Activated naive CD8-positive, alpha-beta T cell treated with anti-CD3 and anti-CD28 coated beads for 36 hours (primary cell): Measurements from ENCODE around the gene BAAT. TPM values are rescaled to one million over a fixed set of nuclear protein-coding genes. Genes with fewer than 3 reads are reported as not detected.
"Not testable (repeated sequence)": the region's sequence is repeated elsewhere in the genome, so short reads cannot be mapped to it uniquely, and the experiment has no call there.

ENCODE experiments used
- DNase-seq: peaks from one replicate; pipeline ENCODE4 v3.0.0; 2021
- H3K27ac Mint-ChIP-seq: one replicate; pipeline ENCODE4 v1.8.0; 2022; ENCODE audit warnings: mild to moderate bottlenecking, moderate library complexity, mixed read lengths
- H3K27me3 Mint-ChIP-seq: one replicate; pipeline ENCODE4 v1.8.0; 2022; ENCODE audit warnings: mild to moderate bottlenecking, mixed read lengths
- H3K36me3 Mint-ChIP-seq: one replicate; pipeline ENCODE4 v1.8.0; 2021; ENCODE audit warnings: mild to moderate bottlenecking, mixed read lengths
- H3K4me1 Mint-ChIP-seq: one replicate; pipeline ENCODE4 v1.8.0; 2021; ENCODE audit warnings: mixed read lengths
- H3K4me3 Mint-ChIP-seq: one replicate; pipeline ENCODE4 v1.8.0; 2022; ENCODE audit warnings: mild to moderate bottlenecking, moderate library complexity, mixed read lengths
- H3K9me3 Mint-ChIP-seq: one replicate; pipeline ENCODE4 v1.8.0; 2022; ENCODE audit warnings: mixed read lengths
- total RNA-seq, 2 experiments: library from RNA; stranded (reverse); gene quantifications; one replicate each; pipeline ENCODE4 v1.2.3, GENCODE V29; 2021

BAAT gene
- total RNA-seq = under 1 TPM; 0.06 to 0.10 TPM

DNA sequence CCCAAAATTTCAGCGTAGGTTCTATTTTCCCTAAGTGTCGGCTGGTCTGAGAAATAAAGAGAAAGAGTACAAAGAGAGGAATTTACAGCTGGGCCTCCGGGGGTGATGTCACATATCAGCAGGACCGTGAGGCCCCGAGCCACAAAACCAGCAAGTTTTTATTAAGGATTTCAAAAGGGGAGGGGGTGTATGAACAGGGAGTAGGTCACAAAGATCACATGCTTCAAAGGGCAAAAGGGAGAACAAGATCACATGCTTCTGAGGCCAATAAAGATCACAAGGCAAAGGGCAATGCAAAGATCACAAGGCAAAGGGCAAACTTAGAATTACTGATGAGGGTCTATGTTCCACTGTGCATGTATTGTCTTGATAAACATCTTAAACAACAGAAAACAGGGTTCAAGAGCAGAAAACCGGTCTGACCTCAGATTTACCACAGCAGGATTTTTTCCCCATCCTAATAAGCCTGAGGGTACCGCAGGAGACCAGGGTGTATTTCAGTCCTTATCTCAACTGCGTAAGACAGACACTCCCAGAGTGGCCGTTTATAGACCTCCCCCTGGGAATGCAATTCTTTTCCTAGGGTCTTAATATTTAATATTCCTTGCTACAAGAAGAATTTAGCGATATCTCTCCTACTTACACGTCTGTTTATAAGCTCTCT lies at the start of gene BAAT:
Gene BAAT, minus strand, starts transcription at position 134 of the 664 bp plus-strand sequence. CDS start 13,602 bp downstream, outside the sequence.
- peaks cover 34% of the 10 kb centered on the region for H3K36me3 Mint-ChIP-seq
- H3K4me1 Mint-ChIP-seq, H3K4me3 Mint-ChIP-seq, H3K27ac Mint-ChIP-seq, H3K27me3 Mint-ChIP-seq, DNase-seq: not testable (repeated sequence)
- peaks cover 12% of the 10 kb centered on the region for H3K9me3 Mint-ChIP-seq

DNA sequence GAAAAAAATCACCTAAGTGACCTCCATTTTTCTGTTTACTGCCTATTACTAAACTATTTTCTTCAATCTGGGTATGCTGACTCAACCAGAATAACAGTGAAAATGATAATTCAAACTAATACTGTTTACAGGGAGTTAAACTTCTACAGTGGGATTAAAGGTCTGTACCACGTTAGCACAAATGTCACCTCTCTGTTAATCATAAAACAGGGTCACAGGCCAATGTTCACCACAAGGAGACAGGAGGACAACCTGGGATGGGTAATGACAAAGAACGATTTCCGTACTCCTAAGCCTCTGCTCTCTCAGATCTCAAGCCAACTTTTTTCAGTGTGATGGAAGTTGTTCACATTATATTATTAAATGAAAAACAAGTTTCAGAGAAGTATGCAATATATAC lies 48.4 kb upstream of the BAAT start:
- no peaks in the 10 kb centered on the region for H3K9me3 Mint-ChIP-seq
- no peak for DNase-seq
- H3K36me3 Mint-ChIP-seq = no peaks in the 10 kb centered on the region
- no peak overlapping the region for H3K4me3 Mint-ChIP-seq
- no peaks in the 10 kb centered on the region for H3K4me1 Mint-ChIP-seq
- H3K27ac Mint-ChIP-seq = no peak overlapping the region
- peaks cover 30% of the 10 kb centered on the region for H3K27me3 Mint-ChIP-seq

DNA sequence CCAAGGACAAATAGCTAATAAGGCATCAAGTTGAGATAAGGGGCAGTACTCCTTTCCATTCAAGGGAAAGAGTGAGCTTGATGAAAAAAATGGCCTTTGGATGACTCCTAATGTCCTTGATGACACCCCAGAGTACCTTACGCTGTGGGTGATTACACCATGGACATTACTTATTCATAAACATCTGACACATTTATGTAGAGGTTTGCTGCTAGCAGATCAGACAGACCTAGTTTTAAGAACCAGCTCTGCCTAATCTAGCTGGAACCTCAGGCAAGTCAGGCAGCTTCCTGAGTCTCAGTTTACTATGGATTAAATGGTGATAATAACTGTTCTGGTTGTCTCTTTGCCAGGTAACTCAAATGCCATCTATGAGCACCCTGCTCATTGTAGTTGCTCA lies 47.9 kb upstream of the BAAT start:
- Mint-ChIP-seq H3K27ac (no peak overlapping the region), H3K4me3 (no peak overlapping the region), H3K36me3 (no peaks in the 10 kb centered on the region), H3K27me3 (peaks cover 29% of the 10 kb centered on the region), H3K9me3 (no peaks in the 10 kb centered on the region), H3K4me1 (no peaks in the 10 kb centered on the region)
- no peak for DNase-seq

DNA sequence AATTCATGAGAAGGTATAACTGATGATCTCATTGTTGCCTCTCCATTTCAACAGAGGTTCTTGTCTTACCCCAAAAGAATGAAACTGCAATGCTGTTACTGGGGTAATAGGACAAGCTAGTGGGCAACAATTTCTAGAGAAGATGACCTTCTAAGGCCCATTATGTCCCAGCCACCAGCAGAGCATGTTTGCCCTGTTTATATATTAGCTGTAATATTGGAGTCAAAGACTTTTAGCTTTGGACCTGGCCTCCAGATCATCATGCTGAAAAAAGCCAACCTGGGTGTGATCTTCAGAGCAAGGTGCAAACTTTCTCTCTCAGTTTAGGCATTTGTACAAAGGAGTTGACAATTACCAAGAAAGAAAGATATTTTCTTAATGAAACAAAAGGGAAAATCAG lies 47.4 kb upstream of the BAAT start:
- Mint-ChIP-seq H3K4me1 (no peaks in the 10 kb centered on the region), H3K36me3 (no peaks in the 10 kb centered on the region), H3K27ac (no peak overlapping the region), H3K9me3 (no peaks in the 10 kb centered on the region), H3K27me3 (peaks cover 24% of the 10 kb centered on the region), H3K4me3 (no peak overlapping the region)
- DNase-seq = no peak

DNA sequence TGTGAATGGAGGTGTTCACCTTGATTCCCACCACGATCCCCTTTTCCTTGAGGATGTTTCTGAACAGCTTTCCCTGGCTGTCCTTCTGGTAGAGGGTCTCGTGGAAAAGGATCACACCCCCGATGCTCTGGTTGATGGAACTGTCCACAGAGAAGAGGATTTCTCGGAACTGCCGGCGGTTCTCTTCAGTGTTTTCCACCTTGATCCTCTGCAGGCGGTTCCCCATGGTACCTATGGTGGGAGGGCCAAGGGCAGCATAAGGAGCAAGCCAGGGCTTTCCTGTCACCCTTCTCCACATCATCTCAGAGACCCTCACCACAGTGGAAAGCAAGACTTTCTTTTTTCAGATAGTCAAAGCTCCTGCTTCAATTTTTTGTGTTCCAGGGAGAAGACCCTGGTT lies 44.9 kb upstream of the BAAT start:
- peaks cover 11% of the 10 kb centered on the region for H3K27me3 Mint-ChIP-seq
- H3K9me3 Mint-ChIP-seq = no peaks in the 10 kb centered on the region
- no peaks in the 10 kb centered on the region for H3K4me1 Mint-ChIP-seq
- no peak overlapping the region for H3K27ac Mint-ChIP-seq
- DNase-seq = no peak
- H3K36me3 Mint-ChIP-seq = no peaks in the 10 kb centered on the region
- no peak overlapping the region for H3K4me3 Mint-ChIP-seq

DNA sequence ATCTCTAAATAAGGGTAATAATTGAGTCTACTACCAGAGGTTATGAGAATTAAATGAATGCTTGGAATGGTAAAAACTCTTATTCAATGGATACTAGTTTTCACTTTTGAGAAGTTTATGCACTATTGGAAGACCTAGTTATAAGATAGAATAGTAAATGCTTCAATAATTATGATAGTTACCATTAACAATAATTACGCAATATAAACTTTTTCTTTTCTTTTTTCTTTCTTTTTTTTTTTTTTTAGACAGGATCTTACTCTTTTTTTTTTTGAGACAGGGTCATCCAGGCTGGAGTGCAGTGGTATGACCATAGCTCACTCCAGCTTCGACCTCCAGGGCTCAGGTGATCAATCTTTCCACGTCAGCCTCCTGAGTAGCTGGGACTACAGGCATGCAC lies 44.1 kb upstream of the BAAT start:
- Mint-ChIP-seq H3K27me3 (peaks cover 7% of the 10 kb centered on the region), H3K27ac (no peak overlapping the region), H3K36me3 (no peaks in the 10 kb centered on the region), H3K4me3 (no peak overlapping the region), H3K9me3 (peaks cover 2% of the 10 kb centered on the region), H3K4me1 (no peaks in the 10 kb centered on the region)
- no peak for DNase-seq

DNA sequence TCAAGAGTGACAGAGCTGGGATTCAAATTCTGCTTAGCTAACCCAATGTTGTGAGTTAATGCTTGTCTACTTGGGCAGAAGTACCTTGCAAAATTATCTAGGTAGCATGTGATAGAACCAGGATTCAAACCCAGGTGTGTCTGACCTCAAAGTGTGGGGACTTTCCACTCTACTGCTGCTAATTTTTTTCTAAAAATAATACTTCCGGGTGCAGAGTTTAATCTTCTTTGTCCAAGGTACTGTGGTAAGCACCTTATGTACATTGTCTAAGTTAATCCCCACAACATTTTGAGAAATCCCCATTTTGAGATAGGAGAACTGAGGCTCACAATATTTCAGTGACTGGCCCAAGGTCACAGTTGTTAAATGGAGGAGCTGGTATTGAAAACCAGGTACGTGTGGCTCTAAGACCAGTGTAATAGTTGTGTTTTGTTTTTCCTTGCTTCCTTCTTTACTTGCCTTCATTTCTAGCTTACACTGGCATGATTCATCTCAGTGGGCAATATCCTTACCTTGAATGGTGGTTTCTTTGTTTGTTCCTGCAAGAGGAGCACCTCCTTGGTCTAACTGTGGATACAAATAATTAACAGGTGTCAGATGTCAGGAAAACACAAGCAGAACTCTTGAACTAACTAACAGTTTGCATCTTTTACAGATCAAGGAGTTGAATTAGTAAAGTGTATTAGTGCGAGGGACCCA lies 43.3 kb upstream of the BAAT start:
- Mint-ChIP-seq H3K4me1 (no peaks in the 10 kb centered on the region), H3K36me3 (no peaks in the 10 kb centered on the region), H3K9me3 (peaks cover 8% of the 10 kb centered on the region), H3K27ac (no peak overlapping the region), H3K4me3 (no peak overlapping the region), H3K27me3 (peaks cover 5% of the 10 kb centered on the region)
- DNase-seq = no peak

DNA sequence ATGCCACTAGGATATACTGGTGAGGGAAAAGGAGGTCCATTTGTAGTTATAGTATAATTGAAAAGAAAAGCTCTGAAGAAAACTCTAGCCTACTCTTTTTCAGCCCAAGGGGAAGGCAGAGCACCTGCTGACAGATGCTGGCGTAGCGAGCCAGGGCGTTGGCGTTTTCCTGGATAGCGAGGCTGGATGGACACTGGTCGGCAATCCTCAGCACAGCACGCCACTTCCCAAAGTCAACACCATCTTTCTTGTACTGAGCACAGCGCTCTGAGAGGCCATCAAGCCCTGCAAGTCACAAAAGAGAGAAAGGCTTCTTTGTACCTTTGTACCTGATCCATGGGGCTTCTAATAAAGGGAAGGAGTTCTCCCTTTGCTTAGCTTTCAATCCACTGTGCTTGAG lies 42.6 kb upstream of the BAAT start:
- Mint-ChIP-seq H3K4me3 (no peak overlapping the region), H3K9me3 (peaks cover 9% of the 10 kb centered on the region), H3K36me3 (no peaks in the 10 kb centered on the region), H3K27ac (no peak overlapping the region), H3K27me3 (peaks cover 5% of the 10 kb centered on the region), H3K4me1 (no peaks in the 10 kb centered on the region)
- DNase-seq = no peak

DNA sequence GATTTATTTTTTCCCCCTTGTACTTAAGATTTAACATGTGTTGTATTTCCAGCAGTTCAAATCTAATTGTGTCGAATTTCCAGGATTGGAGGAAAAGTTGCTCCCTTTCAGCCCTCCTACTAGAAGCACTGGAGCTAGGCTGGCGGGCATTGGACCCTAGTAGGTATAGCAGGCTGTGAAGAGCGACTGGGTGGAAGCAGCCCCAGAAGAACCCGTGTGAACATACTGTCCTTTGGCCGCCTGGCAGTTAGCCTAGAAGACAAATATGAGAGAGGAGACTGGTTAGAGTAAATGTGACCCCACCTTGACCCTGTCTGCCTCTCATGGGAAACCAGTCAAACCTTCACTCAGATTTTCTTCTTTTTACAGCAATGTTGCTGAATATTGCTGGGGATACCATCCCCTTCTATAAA lies 36.9 kb upstream of the BAAT start:
- H3K4me3 Mint-ChIP-seq = no peak overlapping the region
- no peak overlapping the region for H3K27ac Mint-ChIP-seq
- H3K4me1 Mint-ChIP-seq = no peaks in the 10 kb centered on the region
- H3K36me3 Mint-ChIP-seq = peaks cover 24% of the 10 kb centered on the region
- no peaks in the 10 kb centered on the region for H3K27me3 Mint-ChIP-seq
- no peak for DNase-seq
- H3K9me3 Mint-ChIP-seq = peaks cover 41% of the 10 kb centered on the region

DNA sequence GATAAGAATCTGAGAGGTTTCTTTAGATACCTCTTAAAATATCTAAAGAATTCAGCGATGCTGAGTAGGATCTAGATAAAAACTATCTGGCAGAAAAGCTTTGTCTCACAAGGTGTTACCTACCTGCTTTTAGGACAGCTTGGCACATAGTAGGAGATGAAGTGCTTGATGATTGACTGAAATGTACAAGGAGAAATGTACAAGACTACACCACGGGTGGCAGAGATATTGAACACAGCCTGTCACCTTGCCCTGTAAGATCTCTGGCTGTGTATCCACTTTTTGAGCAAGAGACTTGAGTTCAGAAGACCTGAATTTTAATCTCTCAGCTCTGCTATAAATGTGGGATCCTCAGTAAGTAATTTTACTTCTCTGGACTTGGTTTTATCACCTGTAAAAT lies 35.1 kb upstream of the BAAT start:
- no peak overlapping the region for H3K27ac Mint-ChIP-seq
- no peak overlapping the region for H3K4me3 Mint-ChIP-seq
- H3K36me3 Mint-ChIP-seq = peaks cover 34% of the 10 kb centered on the region
- no peak for DNase-seq
- H3K27me3 Mint-ChIP-seq = no peaks in the 10 kb centered on the region
- H3K9me3 Mint-ChIP-seq = peaks cover 47% of the 10 kb centered on the region
- H3K4me1 Mint-ChIP-seq = no peaks in the 10 kb centered on the region

DNA sequence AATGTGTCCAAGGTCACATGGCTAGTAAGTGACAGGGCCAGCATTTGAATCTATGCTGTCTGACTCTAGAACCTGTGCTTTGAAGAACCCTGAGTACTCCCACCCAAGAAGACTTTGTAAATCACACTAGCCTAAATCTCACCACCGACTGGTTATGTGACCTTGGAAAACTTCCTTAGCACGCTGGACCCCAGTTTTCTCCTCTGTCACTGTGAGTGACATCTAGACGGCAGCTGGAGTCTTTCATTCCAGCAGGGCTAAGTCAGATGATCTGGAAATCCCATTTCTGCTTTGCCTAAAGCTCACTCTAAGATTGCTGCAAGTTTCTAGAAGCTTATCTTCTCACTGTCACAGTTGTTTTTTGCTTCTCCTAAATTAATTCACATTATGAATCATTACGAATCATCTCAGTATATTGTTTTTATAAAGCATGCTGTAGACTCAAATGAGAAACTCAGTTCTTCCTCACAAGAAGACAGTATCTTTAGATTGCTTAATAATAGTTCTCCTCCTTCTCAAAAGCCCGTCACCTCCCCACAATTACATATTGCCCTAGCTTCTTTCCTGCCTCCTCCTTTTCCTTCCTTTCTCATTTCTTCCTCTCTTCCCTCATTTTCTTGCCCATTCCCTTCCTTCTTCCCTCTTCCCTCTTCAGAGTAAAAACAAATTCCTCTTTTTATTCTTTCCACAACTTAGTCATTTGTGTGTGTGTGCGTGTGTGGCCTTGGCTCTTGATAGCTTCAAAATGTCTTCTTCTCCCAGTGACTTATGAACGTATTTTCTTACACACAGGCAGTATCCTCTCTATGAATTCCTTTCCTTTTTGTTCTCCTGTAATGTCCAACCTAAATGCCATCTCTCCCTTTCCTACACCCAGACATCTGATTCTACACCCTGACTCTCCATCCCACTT lies 34.0 kb upstream of the BAAT start:
- DNase-seq = no peak
- no peak overlapping the region for H3K4me3 Mint-ChIP-seq
- H3K27me3 Mint-ChIP-seq = no peaks in the 10 kb centered on the region
- no peaks in the 10 kb centered on the region for H3K4me1 Mint-ChIP-seq
- H3K27ac Mint-ChIP-seq = no peak overlapping the region
- peaks cover 50% of the 10 kb centered on the region for H3K9me3 Mint-ChIP-seq
- peaks cover 42% of the 10 kb centered on the region for H3K36me3 Mint-ChIP-seq

DNA sequence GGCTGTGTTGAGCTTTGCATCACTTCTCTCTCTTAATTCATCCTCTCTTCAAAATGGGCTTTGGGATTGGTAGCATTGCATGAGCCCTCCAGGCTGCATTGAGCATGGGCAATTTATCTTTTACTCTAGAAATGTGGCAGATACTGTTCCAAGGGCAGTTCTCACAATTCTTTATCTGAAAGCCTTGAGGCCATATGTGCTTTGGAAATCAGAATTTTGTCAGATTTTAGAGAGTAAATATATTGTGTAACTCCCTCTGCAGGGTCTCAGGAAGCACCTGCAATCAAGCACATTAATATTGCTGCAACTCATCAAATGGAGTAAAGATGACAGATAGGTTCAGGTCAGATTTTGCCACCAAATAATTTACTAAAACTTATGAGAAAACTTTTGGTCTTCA lies 33.2 kb upstream of the BAAT start:
- no peaks in the 10 kb centered on the region for H3K4me1 Mint-ChIP-seq
- no peak overlapping the region for H3K27ac Mint-ChIP-seq
- DNase-seq = no peak
- no peaks in the 10 kb centered on the region for H3K27me3 Mint-ChIP-seq
- no peak overlapping the region for H3K4me3 Mint-ChIP-seq
- H3K36me3 Mint-ChIP-seq = peaks cover 50% of the 10 kb centered on the region
- H3K9me3 Mint-ChIP-seq = peaks cover 53% of the 10 kb centered on the region

DNA sequence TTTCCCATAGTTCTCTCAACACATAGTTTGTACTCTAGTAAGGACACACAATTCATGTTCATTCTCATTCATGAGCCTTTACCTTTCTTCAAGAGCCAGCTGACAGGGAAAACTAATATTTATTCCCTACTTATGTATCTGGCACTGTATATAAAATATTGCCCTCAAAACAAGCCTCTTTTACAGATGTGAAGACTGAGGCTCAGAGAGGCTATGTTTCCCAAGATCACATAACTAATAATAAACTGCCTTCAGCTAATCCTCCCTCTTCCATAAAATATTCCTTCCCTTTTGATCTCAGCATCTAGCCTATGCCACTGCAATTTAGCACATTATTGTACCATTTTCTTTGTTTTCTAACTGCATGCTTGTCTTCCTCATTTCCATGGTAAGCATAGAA lies 32.6 kb upstream of the BAAT start:
- no peak overlapping the region for H3K27ac Mint-ChIP-seq
- H3K9me3 Mint-ChIP-seq = peaks cover 57% of the 10 kb centered on the region
- no peak for DNase-seq
- H3K27me3 Mint-ChIP-seq = no peaks in the 10 kb centered on the region
- peaks cover 54% of the 10 kb centered on the region for H3K36me3 Mint-ChIP-seq
- no peaks in the 10 kb centered on the region for H3K4me1 Mint-ChIP-seq
- H3K4me3 Mint-ChIP-seq = no peak overlapping the region

DNA sequence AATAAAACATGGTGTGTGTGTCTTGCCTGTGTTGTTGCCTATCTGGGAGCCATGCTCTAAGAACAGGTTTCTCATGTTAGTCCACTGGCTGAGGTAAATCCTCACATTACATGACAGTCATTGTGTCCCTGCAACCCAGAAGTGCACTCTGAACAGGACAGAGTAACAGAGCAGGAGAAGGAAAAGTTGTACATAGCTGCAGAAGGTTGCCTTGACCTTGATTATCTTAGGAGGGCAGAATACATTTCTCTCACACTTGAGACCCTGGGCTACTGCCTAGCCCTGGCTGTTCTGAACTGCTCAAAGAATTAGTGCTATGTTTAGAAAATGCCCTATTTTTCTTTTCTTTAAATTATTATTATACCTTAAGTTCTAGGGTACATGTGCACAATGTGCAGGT lies 30.8 kb upstream of the BAAT start:
- H3K9me3 Mint-ChIP-seq = peaks cover 61% of the 10 kb centered on the region
- peaks cover 63% of the 10 kb centered on the region for H3K36me3 Mint-ChIP-seq
- no peak overlapping the region for H3K27ac Mint-ChIP-seq
- H3K4me1 Mint-ChIP-seq = no peaks in the 10 kb centered on the region
- no peak overlapping the region for H3K4me3 Mint-ChIP-seq
- H3K27me3 Mint-ChIP-seq = no peaks in the 10 kb centered on the region
- no peak for DNase-seq

DNA sequence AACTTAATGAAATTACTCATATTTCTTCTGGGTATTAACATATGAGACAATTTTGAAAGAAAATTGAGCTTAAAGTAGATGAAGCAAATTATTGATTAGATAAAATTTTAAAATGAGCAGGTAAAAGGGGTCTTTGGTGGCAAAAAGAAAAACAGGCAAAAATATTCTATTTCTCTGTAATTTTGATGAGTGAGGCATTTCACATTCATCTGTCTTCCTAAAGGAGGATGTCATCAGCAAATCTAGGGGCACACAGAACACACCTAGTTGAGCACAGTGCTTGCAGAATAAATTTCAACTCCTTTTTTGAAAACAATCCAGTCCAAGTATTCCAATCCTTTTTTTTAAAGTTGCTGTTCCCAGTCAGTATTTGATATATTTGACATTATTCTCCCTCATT lies 30.0 kb upstream of the BAAT start:
- no peak overlapping the region for H3K4me3 Mint-ChIP-seq
- H3K27me3 Mint-ChIP-seq = no peaks in the 10 kb centered on the region
- no peaks in the 10 kb centered on the region for H3K4me1 Mint-ChIP-seq
- no peak overlapping the region for H3K27ac Mint-ChIP-seq
- DNase-seq = no peak
- H3K9me3 Mint-ChIP-seq = peaks cover 62% of the 10 kb centered on the region
- H3K36me3 Mint-ChIP-seq = peaks cover 66% of the 10 kb centered on the region
